HUDEP-2 (cell line): ENCODE measurements around the gene PSG3.
"Not testable (repeated sequence)": the region's sequence is repeated elsewhere in the genome, so short reads cannot be mapped to it uniquely, and the experiment has no call there.

Experiments
- DNase-seq, 76 experiments: peaks; one replicate each; lab custom pipeline; 2025; ENCODE audit not compliant: unreplicated experiment in 76 of 76; lab: John Stamatoyannopoulos, UW

The PSG3 gene

GRCh38 chr19:42740381-42740780 lies at the start of gene PSG3:
Gene PSG3 (minus strand): TSS chr19:42740481. CDS start chr19:42740384, 97 bp downstream.
- not testable (repeated sequence) for DNase-seq

- not testable (repeated sequence) for DNase-seq
Measured at GRCh38 chr19:42788766-42789165, 48.5 kb upstream of the PSG3 start.

GRCh38 chr19:42787766-42788165 lies 47.5 kb upstream of the PSG3 start:
- not testable (repeated sequence) for DNase-seq

GRCh38 chr19:42776750-42777612 lies 36.7 kb upstream of the PSG3 start:
- DNase-seq = peak in 52 of 76 experiments; percentile 2 to 76 (median 39)

GRCh38 chr19:42774510-42775158 lies 34.4 kb upstream of the PSG3 start:
- not testable (repeated sequence) for DNase-seq

- not testable (repeated sequence) for DNase-seq
Measured at GRCh38 chr19:42767319-42767718, 27.0 kb upstream of the PSG3 start.

GRCh38 chr19:42766871-42767270 lies 26.6 kb upstream of the PSG3 start:
- DNase-seq = not testable (repeated sequence)

GRCh38 chr19:42764836-42765235 lies 24.6 kb upstream of the PSG3 start:
- no peak for DNase-seq

GRCh38 chr19:42762789-42763188 lies 22.5 kb upstream of the PSG3 start:
- DNase-seq = no peak

- DNase-seq = not testable (repeated sequence)
Measured at GRCh38 chr19:42761924-42762295, 21.6 kb upstream of the PSG3 start.

GRCh38 chr19:42760954-42761923 lies 21.0 kb upstream of the PSG3 start:
- DNase-seq = not testable (repeated sequence)

- DNase-seq = peak in 26 of 76 experiments; percentile 4 to 52 (median 17)
Measured at GRCh38 chr19:42758667-42759066, 18.4 kb upstream of the PSG3 start.

- not testable (repeated sequence) for DNase-seq
Measured at GRCh38 chr19:42752246-42752645, 12.0 kb upstream of the PSG3 start.

- peak in 15 of 76 experiments; percentile 2 to 39 (median 8) for DNase-seq
Measured at GRCh38 chr19:42741726-42742607, 1.7 kb upstream of the PSG3 start.

- not testable (repeated sequence) for DNase-seq
Measured at GRCh38 chr19:42737581-42738011, 2.7 kb downstream of the PSG3 start.

- not testable (repeated sequence) for DNase-seq
Measured at GRCh38 chr19:42728341-42728740, 11.9 kb downstream of the PSG3 start.

GRCh38 chr19:42714000-42714399 lies 26.3 kb downstream of the PSG3 start:
- not testable (repeated sequence) for DNase-seq

GRCh38 chr19:42712753-42713152 lies 27.5 kb downstream of the PSG3 start:
- not testable (repeated sequence) for DNase-seq

GRCh38 chr19:42710986-42711385 lies 29.3 kb downstream of the PSG3 start:
- not testable (repeated sequence) for DNase-seq
